SU-DHL-6 (cell line): ENCODE results near the gene NIPSNAP2.
"Not testable (repeated sequence)": the region's sequence is repeated elsewhere in the genome, so short reads cannot be mapped to it uniquely, and the experiment has no call there.

ENCODE experiments used
- H2AFZ ChIP-seq: fragments of 200-600 bp; sonication (generic); 2 replicates; pipeline ENCODE4 v1.6.1; 2014; ENCODE audit warnings: low read depth, mild to moderate bottlenecking, moderate library complexity, mixed read lengths, antibody characterized with exemption, low read length; ENCODE audit not compliant: severe bottlenecking
- H3F3A ChIP-seq: fragments of 200-600 bp; shearing (Covaris generic); 2 replicates; pipeline ENCODE4 v1.6.0; 2016; ENCODE audit warnings: antibody characterized with exemption, mild to moderate bottlenecking; ENCODE audit not compliant: insufficient read depth
- H3K27ac ChIP-seq: fragments of 200-600 bp; sonication (generic); 2 replicates; pipeline ENCODE4 v1.5.1; 2016; ENCODE audit warnings: low read depth, mild to moderate bottlenecking, low read length, moderate library complexity, mixed read lengths
- H3K27me3 ChIP-seq: fragments of 200-600 bp; sonication (generic), shearing (Covaris generic); 2 replicates; pipeline ENCODE4 v1.6.0; 2014; ENCODE audit warnings: mild to moderate bottlenecking, low read length
- H3K36me3 ChIP-seq: fragments of 200-600 bp; sonication (generic); 2 replicates; pipeline ENCODE4 v1.6.1; 2014; ENCODE audit warnings: mild to moderate bottlenecking, low read length, mixed read lengths
- H3K4me2 ChIP-seq: fragments of 300-600, 200-600 bp; shearing (Covaris generic), sonication (generic); 2 replicates; pipeline ENCODE4 v1.6.0; 2014; ENCODE audit warnings: low read length, low read depth, mild to moderate bottlenecking; ENCODE audit not compliant: poor library complexity, severe bottlenecking
- H3K4me3 ChIP-seq: fragments of 200-600 bp; sonication (generic); 2 replicates; pipeline ENCODE4 v1.5.1; 2014; ENCODE audit warnings: antibody characterized with exemption, low read length, mild to moderate bottlenecking, mixed read lengths; ENCODE audit not compliant: insufficient read depth, poor library complexity, severe bottlenecking
- H3K79me2 ChIP-seq: fragments of 200-600 bp; sonication (generic); 2 replicates; pipeline ENCODE4 v1.6.1; 2014; ENCODE audit warnings: mild to moderate bottlenecking, low read length, moderate library complexity; ENCODE audit not compliant: insufficient read depth
- H3K9ac ChIP-seq: fragments of 200-600 bp; sonication (generic); 2 replicates; pipeline ENCODE4 v1.7.0; 2014; ENCODE audit warnings: mild to moderate bottlenecking, low read length
- H3K9me2 ChIP-seq: fragments of 200-600 bp; sonication (generic); replicated peaks from 2 replicates; pipeline ENCODE4 v1.6.1; 2014; ENCODE audit warnings: low read length; ENCODE audit not compliant: insufficient read depth
- H3K9me3 ChIP-seq: fragments of 200-600 bp; sonication (generic); 2 replicates; pipeline ENCODE4 v1.6.1; 2014; ENCODE audit warnings: low read length, mixed read lengths; ENCODE audit not compliant: insufficient read depth
- H4K20me1 ChIP-seq: fragments of 200-600 bp; sonication (generic); 2 replicates; pipeline ENCODE4 v1.6.1; 2014; ENCODE audit warnings: low read depth, mild to moderate bottlenecking, antibody characterized with exemption, low read length, moderate library complexity, mixed read lengths
- CTCF ChIP-seq: fragments of 200-600 bp; sonication (generic); IDR thresholded peaks from one replicate; pipeline ENCODE4 v1.5.1; 2017; ENCODE audit warnings: antibody characterized with exemption, mild to moderate bottlenecking, low read length, moderate library complexity; ENCODE audit not compliant: insufficient read depth, poor library complexity, severe bottlenecking
- EZH2phosphoT487 ChIP-seq: fragments of 200-600 bp; sonication (generic), shearing (Covaris generic); conservative IDR thresholded peaks from 2 replicates; pipeline ENCODE4 v1.6.1; 2018; ENCODE audit warnings: mild to moderate bottlenecking, antibody characterized with exemption, low read length, moderate library complexity, mixed read lengths

The NIPSNAP2 gene

GRCh38 chr7:56048245-56048644 is 83.9 kb downstream of the NIPSNAP2 start:
- Histone ChIP-seq H3K9me2 (no peaks in the 10 kb centered on the region), H2AFZ (no peak overlapping the region), H3K36me3 (peaks cover 5% of the 10 kb centered on the region), H3K27me3 (no peaks in the 10 kb centered on the region), H3K4me3 (no peak overlapping the region), H3K79me2 (peaks cover 60% of the 10 kb centered on the region), H3F3A (0 out of 2 replicates have a peak, but pooled peaks cover 10% of the 10 kb centered on the region), H4K20me1 (peaks cover 4% of the 10 kb centered on the region; the same call in 1 of the 2 replicates), H3K4me2 (no peak overlapping the region), H3K27ac (no peak overlapping the region), H3K9me3 (no peaks in the 10 kb centered on the region), H3K9ac (no peak overlapping the region)
- TF ChIP-seq CTCF (no peak), EZH2phosphoT487 (no peak)

- H4K20me1 ChIP-seq, H3K4me2 ChIP-seq, H3K9ac ChIP-seq, H3K27ac ChIP-seq, H3K9me3 ChIP-seq, H3K27me3 ChIP-seq, H2AFZ ChIP-seq, H3K4me3 ChIP-seq, H3K9me2 ChIP-seq, H3K36me3 ChIP-seq: not testable (repeated sequence)
- Histone ChIP-seq H3F3A (peaks cover 15% of the 10 kb centered on the region; the same call in 1 of the 2 replicates), H3K79me2 (peaks cover 65% of the 10 kb centered on the region)
Measured at GRCh38 chr7:56048763-56049162, 84.4 kb downstream of the NIPSNAP2 start.
